ENCODE measurements around the gene TBX21. TPM values are rescaled to one million over a fixed set of nuclear protein-coding genes. Genes with fewer than 3 reads are reported as not detected.

Gene TBX21
- total RNA-seq, 1 donor from 2014 or later = 0.25 TPM

- Histone ChIP-seq H3K36me3 (peaks cover 24% of the 10 kb centered on the region), H3K9me3 (replicated peaks) (no peaks in the 10 kb centered on the region), H3K27ac (replicated peaks) (no peak overlapping the region), H3K4me1 (peaks cover 46% of the 10 kb centered on the region), H3K4me3 (no peak overlapping the region), H3K27me3 (ENCODE audit: low read depth) (no peaks in the 10 kb centered on the region)
- TF ChIP-seq CTCF (IDR thresholded peaks at IDR 0.05; ENCODE audit: borderline replicate concordance) = no peak
- DNase-seq = no peak
- intact Hi-C loops (cut with micrococcal nuclease) = no loop called here
Measured at GRCh38 chr17:47700471-47701449, 32.3 kb upstream of the TBX21 start.

- DNase-seq = no peak
- peaks cover 24% of the 10 kb centered on the region for H3K36me3 ChIP-seq
Measured at GRCh38 chr17:47701608-47702007, 31.4 kb upstream of the TBX21 start.

GRCh38 chr17:47702391-47702995, 30.5 kb upstream of the TBX21 start:
- Histone ChIP-seq H3K9me3 (replicated peaks) (no peaks in the 10 kb centered on the region), H3K4me1 (peaks cover 54% of the 10 kb centered on the region), H3K36me3 (peaks cover 21% of the 10 kb centered on the region), H3K4me3 (no peak overlapping the region), H3K27me3 (ENCODE audit: low read depth) (no peaks in the 10 kb centered on the region), H3K27ac (replicated peaks) (no peak overlapping the region)
- no peak for DNase-seq
- TF ChIP-seq CTCF (IDR thresholded peaks at IDR 0.05; ENCODE audit: borderline replicate concordance) = no peak
- intact Hi-C loops (cut with micrococcal nuclease) = no loop called here

More at GRCh38 chr17:47701608-47702007, 31.4 kb upstream of the TBX21 start:
- Histone ChIP-seq H3K27me3 (ENCODE audit: low read depth) (no peaks in the 10 kb centered on the region), H3K9me3 (replicated peaks) (no peaks in the 10 kb centered on the region), H3K4me3 (no peak overlapping the region), H3K27ac (replicated peaks) (no peak overlapping the region), H3K4me1 (peaks cover 50% of the 10 kb centered on the region)
- TF ChIP-seq CTCF (IDR thresholded peaks at IDR 0.05; ENCODE audit: borderline replicate concordance) = no peak
- intact Hi-C loops (cut with micrococcal nuclease) = no loop called here

- Histone ChIP-seq H3K4me3 (no peak overlapping the region), H3K9me3 (replicated peaks) (no peaks in the 10 kb centered on the region), H3K36me3 (peaks cover 21% of the 10 kb centered on the region), H3K27ac (replicated peaks) (no peak overlapping the region), H3K4me1 (peaks cover 61% of the 10 kb centered on the region), H3K27me3 (ENCODE audit: low read depth) (no peaks in the 10 kb centered on the region)
- intact Hi-C loops (cut with micrococcal nuclease) = no loop called here
- DNase-seq = no peak
- no peak for TF ChIP-seq CTCF (IDR thresholded peaks at IDR 0.05; ENCODE audit: borderline replicate concordance)
Measured at GRCh38 chr17:47703191-47703591, 29.8 kb upstream of the TBX21 start.

GRCh38 chr17:47703671-47704070, 29.4 kb upstream of the TBX21 start:
- Histone ChIP-seq H3K4me1 (peaks cover 63% of the 10 kb centered on the region), H3K36me3 (peaks cover 21% of the 10 kb centered on the region), H3K9me3 (replicated peaks) (no peaks in the 10 kb centered on the region), H3K4me3 (no peak overlapping the region), H3K27ac (replicated peaks) (no peak overlapping the region), H3K27me3 (ENCODE audit: low read depth) (no peaks in the 10 kb centered on the region)
- DNase-seq = no peak
- intact Hi-C loops (cut with micrococcal nuclease) = no loop called here
- no peak for TF ChIP-seq CTCF (IDR thresholded peaks at IDR 0.05; ENCODE audit: borderline replicate concordance)

Data from left ventricle myocardium inferior (tissue), 1 donor.